ENCODE measurements around the gene PRR20G. TPM values are rescaled to one million over a fixed set of nuclear protein-coding genes. Genes with fewer than 3 reads are reported as not detected.
A peak's percentile ranks its signal among the peaks of the same experiment; 100 is the strongest.

Gene PRR20G
- total and polyA plus RNA-seq, 2 experiments from 2014 or later, result not detected

DNA sequence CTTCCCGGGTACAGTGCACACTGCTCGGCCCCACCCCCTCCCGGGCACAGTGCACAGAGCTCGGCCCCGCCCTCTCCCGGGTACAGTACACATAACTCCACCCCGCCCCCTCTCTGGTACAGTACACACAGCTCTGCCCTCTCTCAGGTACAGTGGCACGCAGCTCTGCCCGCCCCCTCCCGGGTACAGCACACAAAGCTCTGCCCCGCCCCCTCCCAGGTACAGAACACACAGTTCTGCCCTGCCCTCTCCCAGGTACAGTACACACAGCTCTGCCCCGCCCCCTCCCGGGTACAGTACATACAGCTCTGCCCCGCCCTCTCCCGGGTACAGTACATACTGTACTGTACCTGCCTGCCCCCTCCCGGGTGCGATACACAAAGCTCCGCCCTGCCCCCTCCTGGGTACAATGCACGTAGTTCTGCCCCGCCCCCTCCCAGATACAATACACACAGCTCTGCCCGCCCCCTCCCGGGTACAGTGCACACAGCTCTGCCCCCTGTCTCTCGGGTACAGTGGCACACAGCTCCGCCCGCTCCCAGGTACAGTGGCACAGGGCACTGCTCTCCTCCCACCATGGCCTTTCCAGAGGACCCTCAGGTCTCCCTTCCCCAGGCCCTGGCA, 16.4 kb upstream of the PRR20G start:
- peak; percentile 50 for DNase-seq (ENCODE audit: low spot score)
- H2AFZ ChIP-seq, result no peak overlapping the region
- 78% methylated on average over 16 of the region's 25 CpGs for WGBS (ENCODE audit: low lambda C conversion rate, missing lambda C conversion rate)
- H3K79me2 ChIP-seq, result no peaks in the 10 kb centered on the region
- H4K20me1 ChIP-seq (ENCODE audit: insufficient read depth, poor library complexity, severe bottlenecking), result no peaks in the 10 kb centered on the region
- peaks cover 13% of the 10 kb centered on the region for H3K27me3 ChIP-seq
- no peak overlapping the region for H3K4me2 ChIP-seq
- no peak overlapping the region for H3K4me3 ChIP-seq
- H3K9me2 ChIP-seq (replicated peaks; ENCODE audit: insufficient read depth), result peaks cover 2% of the 10 kb centered on the region
- H3K27ac ChIP-seq, result no peak overlapping the region
- no peak for TF ChIP-seq EZH2phosphoT487 (IDR thresholded peaks at IDR 0.05; ENCODE audit: low read depth, severe bottlenecking, unreplicated experiment)
- TF ChIP-seq, protein P1, sequence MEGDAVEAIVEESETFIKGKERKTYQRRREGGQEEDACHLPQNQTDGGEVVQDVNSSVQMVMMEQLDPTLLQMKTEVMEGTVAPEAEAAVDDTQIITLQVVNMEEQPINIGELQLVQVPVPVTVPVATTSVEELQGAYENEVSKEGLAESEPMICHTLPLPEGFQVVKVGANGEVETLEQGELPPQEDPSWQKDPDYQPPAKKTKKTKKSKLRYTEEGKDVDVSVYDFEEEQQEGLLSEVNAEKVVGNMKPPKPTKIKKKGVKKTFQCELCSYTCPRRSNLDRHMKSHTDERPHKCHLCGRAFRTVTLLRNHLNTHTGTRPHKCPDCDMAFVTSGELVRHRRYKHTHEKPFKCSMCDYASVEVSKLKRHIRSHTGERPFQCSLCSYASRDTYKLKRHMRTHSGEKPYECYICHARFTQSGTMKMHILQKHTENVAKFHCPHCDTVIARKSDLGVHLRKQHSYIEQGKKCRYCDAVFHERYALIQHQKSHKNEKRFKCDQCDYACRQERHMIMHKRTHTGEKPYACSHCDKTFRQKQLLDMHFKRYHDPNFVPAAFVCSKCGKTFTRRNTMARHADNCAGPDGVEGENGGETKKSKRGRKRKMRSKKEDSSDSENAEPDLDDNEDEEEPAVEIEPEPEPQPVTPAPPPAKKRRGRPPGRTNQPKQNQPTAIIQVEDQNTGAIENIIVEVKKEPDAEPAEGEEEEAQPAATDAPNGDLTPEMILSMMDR (IDR thresholded peaks at IDR 0.05; ENCODE audit: poor library complexity), result no peak
- TF ChIP-seq EZH2 (IDR thresholded peaks at IDR 0.05; ENCODE audit: borderline replicate concordance), result no peak
- no peaks in the 10 kb centered on the region for H3K9me3 ChIP-seq (ENCODE audit: low read depth)
- no peaks in the 10 kb centered on the region for H3K4me1 ChIP-seq (ENCODE audit: insufficient read depth)
- H3K36me3 ChIP-seq (replicated peaks; ENCODE audit: insufficient read depth, low read depth), result no peaks in the 10 kb centered on the region

DNA sequence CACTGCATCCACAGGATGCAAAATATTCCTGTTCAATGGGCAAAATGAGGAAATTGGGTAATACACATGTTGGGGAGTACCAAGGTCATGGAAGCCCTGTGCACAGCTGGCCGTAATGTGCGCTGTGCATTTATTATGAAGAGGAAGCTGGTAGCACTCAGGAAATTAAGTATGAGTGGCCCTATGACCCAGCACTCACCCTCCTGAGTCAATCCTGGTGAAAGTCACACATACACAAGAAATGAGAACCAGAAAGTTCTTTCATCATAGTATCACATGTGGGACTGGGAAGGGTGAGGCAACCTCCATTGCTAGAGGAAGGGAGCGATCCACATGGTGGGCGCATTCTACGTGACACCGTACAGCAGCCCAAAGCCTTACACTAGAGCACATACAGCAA, 11.4 kb upstream of the PRR20G start:
- H3K4me2 ChIP-seq, result no peak overlapping the region
- H2AFZ ChIP-seq, result no peak overlapping the region
- H3K9me3 ChIP-seq (ENCODE audit: low read depth), result no peaks in the 10 kb centered on the region
- H3K36me3 ChIP-seq (replicated peaks; ENCODE audit: insufficient read depth, low read depth), result no peaks in the 10 kb centered on the region
- H3K4me3 ChIP-seq, result no peak overlapping the region
- H3K27ac ChIP-seq, result no peak overlapping the region
- H3K9me2 ChIP-seq (replicated peaks; ENCODE audit: insufficient read depth), result peaks cover 2% of the 10 kb centered on the region
- H3K4me1 ChIP-seq (ENCODE audit: insufficient read depth), result no peaks in the 10 kb centered on the region
- TF ChIP-seq EZH2 (IDR thresholded peaks at IDR 0.05; ENCODE audit: borderline replicate concordance) (no peak), EZH2phosphoT487 (IDR thresholded peaks at IDR 0.05; ENCODE audit: low read depth, severe bottlenecking, unreplicated experiment) (no peak)
- TF ChIP-seq, protein P1 (IDR thresholded peaks at IDR 0.05; ENCODE audit: poor library complexity), result no peak
- H3K79me2 ChIP-seq, result no peaks in the 10 kb centered on the region
- H4K20me1 ChIP-seq (ENCODE audit: insufficient read depth, poor library complexity, severe bottlenecking), result no peaks in the 10 kb centered on the region
- WGBS (ENCODE audit: low lambda C conversion rate, missing lambda C conversion rate), result 97% methylated on average over 6 of the region's 6 CpGs
- no peak for DNase-seq (ENCODE audit: low spot score)
- H3K27me3 ChIP-seq, result peaks cover 13% of the 10 kb centered on the region

DNA sequence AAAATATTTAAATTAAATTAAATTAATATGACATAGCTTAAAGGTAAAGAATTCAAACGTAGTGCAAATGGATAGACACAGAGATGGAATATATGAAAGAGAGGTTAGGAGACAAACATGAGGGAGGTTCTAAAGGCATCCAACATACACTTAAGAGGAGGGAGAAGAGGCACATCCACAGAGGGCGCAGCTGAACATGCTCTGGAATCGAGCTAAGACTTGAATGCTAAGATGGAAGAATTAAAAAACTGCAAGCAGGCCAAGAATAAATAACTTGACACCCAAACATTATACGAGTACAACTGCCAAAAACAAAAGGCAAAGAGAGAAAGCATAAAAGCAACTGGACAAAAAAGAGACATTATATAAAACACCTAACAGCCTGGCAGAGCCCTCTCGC, 9.1 kb upstream of the PRR20G start:
- H3K27me3 ChIP-seq, result peaks cover 7% of the 10 kb centered on the region
- H3K36me3 ChIP-seq (replicated peaks; ENCODE audit: insufficient read depth, low read depth), result no peaks in the 10 kb centered on the region
- H3K9me3 ChIP-seq (ENCODE audit: low read depth), result no peaks in the 10 kb centered on the region
- H3K9me2 ChIP-seq (replicated peaks; ENCODE audit: insufficient read depth), result no peaks in the 10 kb centered on the region
- H3K27ac ChIP-seq, result no peak overlapping the region
- H3K79me2 ChIP-seq, result no peaks in the 10 kb centered on the region
- H4K20me1 ChIP-seq (ENCODE audit: insufficient read depth, poor library complexity, severe bottlenecking), result no peaks in the 10 kb centered on the region
- WGBS (ENCODE audit: low lambda C conversion rate, missing lambda C conversion rate), result 83% methylated on average over 5 of the region's 5 CpGs
- TF ChIP-seq EZH2phosphoT487 (IDR thresholded peaks at IDR 0.05; ENCODE audit: low read depth, severe bottlenecking, unreplicated experiment), result no peak
- TF ChIP-seq, protein P1 (IDR thresholded peaks at IDR 0.05; ENCODE audit: poor library complexity), result no peak
- TF ChIP-seq EZH2 (IDR thresholded peaks at IDR 0.05; ENCODE audit: borderline replicate concordance), result no peak
- H3K4me3 ChIP-seq, result no peak overlapping the region
- H2AFZ ChIP-seq, result no peak overlapping the region
- no peaks in the 10 kb centered on the region for H3K4me1 ChIP-seq (ENCODE audit: insufficient read depth)
- DNase-seq (ENCODE audit: low spot score), result no peak
- H3K4me2 ChIP-seq, result no peak overlapping the region
